Ishikawa (cell line): ENCODE measurements around the gene GRIK4.

Experiments used
- CEBPB ChIP-seq: IDR thresholded peaks from 2 replicates; pipeline ENCODE4 v1.6.1; 2012
- CREB1 ChIP-seq: IDR thresholded peaks from 2 replicates; pipeline ENCODE4 v1.6.1; 2012; ENCODE audit warnings: low read depth
- EGR1 ChIP-seq: IDR thresholded peaks from 2 replicates; pipeline ENCODE4 v1.6.1; 2012
- EP300 ChIP-seq: IDR thresholded peaks from 2 replicates; pipeline ENCODE4 v1.6.1; 2012; ENCODE audit warnings: borderline replicate concordance
- FOXM1 ChIP-seq: IDR thresholded peaks from 2 replicates; pipeline ENCODE4 v1.6.1; 2012; ENCODE audit warnings: low read depth, borderline replicate concordance
- MAX ChIP-seq: IDR thresholded peaks from 2 replicates; pipeline ENCODE4 v1.6.1; 2012
- NFIC ChIP-seq: IDR thresholded peaks from 2 replicates; pipeline ENCODE4 v1.6.1; 2012
- RAD21 ChIP-seq: IDR thresholded peaks from 2 replicates; pipeline ENCODE4 v1.6.1; 2012; ENCODE audit warnings: low read depth
- REST ChIP-seq: IDR thresholded peaks from 2 replicates; pipeline ENCODE4 v1.6.1; 2012; ENCODE audit warnings: low read depth, mild to moderate bottlenecking
- TAF1 ChIP-seq: IDR thresholded peaks from 2 replicates; pipeline ENCODE4 v1.6.1; 2012; ENCODE audit warnings: low read depth, mild to moderate bottlenecking
- TCF12 ChIP-seq: IDR thresholded peaks from 2 replicates; pipeline ENCODE4 v1.6.1; 2012; ENCODE audit warnings: low read depth
- TEAD4 ChIP-seq: IDR thresholded peaks from 2 replicates; pipeline ENCODE4 v1.6.1; 2012
- USF1 ChIP-seq: IDR thresholded peaks from 2 replicates; pipeline ENCODE4 v1.6.1; 2012
- YY1 ChIP-seq: IDR thresholded peaks from 2 replicates; pipeline ENCODE4 v1.6.1; 2012; ENCODE audit warnings: low read depth
- ZBTB7A ChIP-seq: IDR thresholded peaks from 2 replicates; pipeline ENCODE4 v1.6.1; 2012; ENCODE audit warnings: low read depth

The GRIK4 gene

GRCh38 chr11:120793806-120794479, 282.4 kb downstream of the GRIK4 start:
- no peak for TF ChIP-seq FOXM1
- TF ChIP-seq CREB1 = no peak
- no peak for TF ChIP-seq TCF12
- TF ChIP-seq YY1 = no peak

- TF ChIP-seq RAD21 = no peak
- no peak for TF ChIP-seq MAX
- TF ChIP-seq TEAD4 = no peak
- TF ChIP-seq TAF1 = no peak
- no peak for TF ChIP-seq NFIC
- TF ChIP-seq EP300 = no peak
- TF ChIP-seq USF1 = no peak
- TF ChIP-seq FOXM1 = no peak
- no peak for TF ChIP-seq YY1
- TF ChIP-seq ZBTB7A = no peak
- TF ChIP-seq REST = no peak
- TF ChIP-seq TCF12 = no peak
- no peak for TF ChIP-seq EGR1
- no peak for TF ChIP-seq CEBPB
- no peak for TF ChIP-seq CREB1
Measured at GRCh38 chr11:120794748-120795147, 283.2 kb downstream of the GRIK4 start.

- TF ChIP-seq REST (no peak), FOXM1 (no peak), TEAD4 (no peak), RAD21 (no peak), YY1 (no peak), ZBTB7A (no peak), USF1 (no peak), TAF1 (no peak), EP300 (no peak), NFIC (no peak), EGR1 (no peak)
Measured at GRCh38 chr11:120795185-120795584, 283.6 kb downstream of the GRIK4 start.

- TF ChIP-seq MAX (no peak), EP300 (no peak), FOXM1 (no peak), USF1 (no peak), RAD21 (no peak), TAF1 (no peak), CEBPB (no peak), TEAD4 (no peak), CREB1 (no peak), TCF12 (no peak), EGR1 (no peak)
Measured at GRCh38 chr11:120797143-120797542, 285.6 kb downstream of the GRIK4 start.

GRCh38 chr11:120798854-120799253, 287.3 kb downstream of the GRIK4 start:
- TF ChIP-seq MAX (no peak), USF1 (no peak), TEAD4 (no peak)

GRCh38 chr11:120800206-120800605, 288.7 kb downstream of the GRIK4 start:
- TF ChIP-seq TEAD4 (no peak), TCF12 (no peak), NFIC (no peak), CREB1 (no peak), FOXM1 (no peak), CEBPB (no peak)
